ENCODE measurements around the gene UBE4B. TPM values are rescaled to one million over a fixed set of nuclear protein-coding genes. Genes with fewer than 3 reads are reported as not detected.

Gene UBE4B
- total and polyA plus RNA-seq, 10 of the 15 experiments (the other 5 are each of a cell fraction or from before 2014, with no cell fraction given) = 2.9 to 32.6 (median 20.7) TPM

- in situ Hi-C loops (cut with MboI) (no loop called here), intact Hi-C loops (cut with micrococcal nuclease; ENCODE audit: unreplicated experiment) (no loop called here)
- Histone ChIP-seq H3K9ac (ENCODE audit: control insufficient read depth, insufficient read depth, low read length) (peak overlapping the region; percentile 18), H2AFZ (ENCODE audit: control insufficient read depth, low read depth, low read length) (no peak overlapping the region; the same call in 1 of the 2 replicates), H3K79me2 (ENCODE audit: control insufficient read depth, insufficient read depth, low read length) (no peaks in the 10 kb centered on the region), H3K4me2 (ENCODE audit: control insufficient read depth, insufficient read depth) (peak overlapping the region; percentile 46), H3K9me3 (replicated peaks; ENCODE audit: control insufficient read depth, insufficient read depth, low read length) (no peaks in the 10 kb centered on the region; the same call in 1 of the 3 replicates), H3K4me3 (no peak overlapping the region), H3K27ac (ENCODE audit: control insufficient read depth, insufficient read depth) (peak overlapping the region; percentile 83), H3K27me3 (replicated peaks in 1 of 2; ENCODE audit: control insufficient read depth in 2 of 2, insufficient read depth in 2 of 2, low read length in 1 of 2) (no peaks in the 10 kb centered on the region), H3K36me3 (ENCODE audit: control insufficient read depth in 2 of 2, insufficient read depth in 2 of 2, low read length in 1 of 2) (peaks cover 3 to 14% of the 10 kb centered on the region in 2 experiments), H4K20me1 (ENCODE audit: control insufficient read depth, insufficient read depth) (no peaks in the 10 kb centered on the region), H3K4me1 (ENCODE audit: control insufficient read depth, insufficient read depth, low read length) (peaks cover 31% of the 10 kb centered on the region)
- TF ChIP-seq ATF7 (IDR thresholded peaks at IDR 0.05; ENCODE audit: low read depth) (peak; percentile 49; the same call in 1 of the 2 replicates), EP300 (IDR thresholded peaks at IDR 0.05; ENCODE audit: borderline replicate concordance in 1 of 2, control insufficient read depth in 1 of 2, low read depth in 2 of 2, low read length in 2 of 2) (peak; percentile 33 to 46; a peak in 2 of 4 replicates), REST (IDR thresholded peaks at IDR 0.05; ENCODE audit: low read depth, low read length) (no peak), JUNB (IDR thresholded peaks at IDR 0.05) (peak; percentile 61), TBL1XR1 (IDR thresholded peaks at IDR 0.05; ENCODE audit: low read depth, low read length) (no peak), SMAD1 (IDR thresholded peaks at IDR 0.05; ENCODE audit: low read depth, partially characterized antibody) (no peak), ATF2 (IDR thresholded peaks at IDR 0.05; ENCODE audit: low read length) (0 out of 2 replicates have a peak, but pooled peaks have one; percentile 19), SRF (IDR thresholded peaks at IDR 0.05; ENCODE audit: low read depth in 2 of 2, low read length in 2 of 2) (peak; percentile 33 to 95; a peak in 3 of 4 replicates), ETV6 (conservative IDR thresholded peaks at IDR 0.05 in 1 of 2, IDR thresholded peaks at IDR 0.05 in 1 of 2; ENCODE audit: borderline replicate concordance in 1 of 2, low read depth in 1 of 2) (peak in 1 of 2 experiments; percentile 33; a peak in 1 of 4 replicates), EED (IDR thresholded peaks at IDR 0.05; ENCODE audit: low read depth) (peak; percentile 44; the same call in 1 of the 2 replicates), NFIC (IDR thresholded peaks at IDR 0.05; ENCODE audit: low read depth, low read length) (peak; percentile 84), BCL11A (IDR thresholded peaks at IDR 0.05; ENCODE audit: low read depth, low read length) (peak; percentile 56; the same call in 1 of the 2 replicates), FOXM1 (IDR thresholded peaks at IDR 0.05; ENCODE audit: low read depth, low read length) (peak; percentile 64; the same call in 1 of the 2 replicates), ZBED1 (IDR thresholded peaks at IDR 0.05; ENCODE audit: borderline replicate concordance) (0 out of 2 replicates have a peak, but pooled peaks have one; percentile 39), IKZF1 (conservative IDR thresholded peaks at IDR 0.05) (peak; percentile 51; the same call in 1 of the 2 replicates), BCL3 (IDR thresholded peaks at IDR 0.05; ENCODE audit: borderline replicate concordance, insufficient read depth, low read depth, low read length, poor library complexity, severe bottlenecking) (no peak), RUNX3 (IDR thresholded peaks at IDR 0.05; ENCODE audit: low read length) (peak; percentile 90)
- ATAC-seq (peak; percentile 78), DNase-seq (ENCODE audit: low read depth, low spot score) (peak; percentile 75), FAIRE-seq (peak; percentile 54)
- BruUV-seq (replicated peaks) = no TSS peak
- ChIA-PET SMC1A (ENCODE audit: uncharacterized antibody, unreplicated experiment) (interaction anchor here (0.7 to 2.5 kb wide), 9 partner anchors 12 to 219 kb away, joined by 3 to 12 read pairs (median 3); partner anchors contain the start of gene KIF1B), CTCF (interaction anchor here (0.7 to 3.8 kb wide), 4 partner anchors 23 to 168 kb away, joined by 3 to 21 read pairs (median 4); partner anchors contain the start of gene KIF1B), RAD21 (ENCODE audit: unreplicated experiment) (interaction anchor here (0.6 to 3.0 kb wide), 5 partner anchors 21 to 209 kb away, joined by 3 to 10 read pairs (median 4); partner anchors contain the start of gene KIF1B), POLR2A (interaction anchor here (0.6 kb wide), 1 partner anchor 211 kb away, joined by 4 read pairs; no protein-coding TSS in a partner anchor)
- 2% methylated on average over 2 of the region's 2 CpGs for WGBS (ENCODE audit: insufficient coverage, insufficient replicate concordance, low lambda C conversion rate, missing lambda C conversion rate)
These were observed 137.4 kb downstream of the UBE4B start for GRCh38 chr1:10170239-10170574.
